Suppressor macrophage (primary cell): ENCODE measurements around the gene SLC1A4.
"Not testable (repeated sequence)": the region's sequence is repeated elsewhere in the genome, so short reads cannot be mapped to it uniquely, and the experiment has no call there.

Experiments
- DNase-seq, 4 experiments: peaks; one replicate each; pipeline ENCODE4 v3.0.0-alpha.2; 2020 to 2022

SLC1A4 gene

GRCh38 chr2:64966017-64966416, 23.2 kb upstream of the SLC1A4 start:
- no peak for DNase-seq

GRCh38 chr2:64966839-64967238, 22.4 kb upstream of the SLC1A4 start:
- DNase-seq = no peak

GRCh38 chr2:64967601-64968000, 21.6 kb upstream of the SLC1A4 start:
- peak in 1 of 4 experiments; percentile 27 for DNase-seq

GRCh38 chr2:64969086-64969485, 20.1 kb upstream of the SLC1A4 start:
- not testable (repeated sequence) for DNase-seq

- no peak for DNase-seq
Observed at GRCh38 chr2:64970495-64970894, 18.7 kb upstream of the SLC1A4 start.

- no peak for DNase-seq
Observed at GRCh38 chr2:64972426-64972825, 16.8 kb upstream of the SLC1A4 start.

- DNase-seq = no peak
Observed at GRCh38 chr2:64972876-64973275, 16.3 kb upstream of the SLC1A4 start.

- DNase-seq = peak; percentile 24 to 68 (median 62)
Observed at GRCh38 chr2:64975232-64975821, 13.9 kb upstream of the SLC1A4 start.

- DNase-seq = no peak
Observed at GRCh38 chr2:64976276-64976675, 12.9 kb upstream of the SLC1A4 start.

GRCh38 chr2:64978514-64979268, 10.5 kb upstream of the SLC1A4 start:
- peak; percentile 30 to 71 (median 62) for DNase-seq

- DNase-seq = peak in 2 of 4 experiments; percentile 11 to 16
Observed at GRCh38 chr2:64979744-64980143, 9.5 kb upstream of the SLC1A4 start.

GRCh38 chr2:64980183-64980582, 9.0 kb upstream of the SLC1A4 start:
- DNase-seq = peak; percentile 46 to 79 (median 62)

GRCh38 chr2:64982311-64982857, 6.8 kb upstream of the SLC1A4 start:
- no peak for DNase-seq

GRCh38 chr2:64982932-64983331, 6.3 kb upstream of the SLC1A4 start:
- DNase-seq = no peak

- DNase-seq = no peak
Observed at GRCh38 chr2:64985447-64985846, 3.8 kb upstream of the SLC1A4 start.

- peak in 3 of 4 experiments; percentile 29 to 35 (median 30) for DNase-seq
Observed at GRCh38 chr2:64987001-64987955, 1.9 kb upstream of the SLC1A4 start.

- peak in 1 of 4 experiments; percentile 91 for DNase-seq
Observed at GRCh38 chr2:64987956-64988419, 1.2 kb upstream of the SLC1A4 start.

GRCh38 chr2:64988420-64989125, 626 bp upstream of the SLC1A4 start:
- peak in 3 of 4 experiments; percentile 87 to 90 (median 89) for DNase-seq

- DNase-seq = peak; percentile 23 to 57 (median 46)
Observed at GRCh38 chr2:64989982-64990614, 899 bp downstream of the SLC1A4 start.

- DNase-seq = peak; percentile 8 to 42 (median 36)
Observed at GRCh38 chr2:64990876-64991275, 1.7 kb downstream of the SLC1A4 start.

- no peak for DNase-seq
Observed at GRCh38 chr2:64992218-64992617, 3.0 kb downstream of the SLC1A4 start.
